HG03469 (cell line): ENCODE measurements around the gene TPPP.
"Not testable (repeated sequence)": the region's sequence is repeated elsewhere in the genome, so short reads cannot be mapped to it uniquely, and the experiment has no call there.

Experiments
- ATAC-seq: cut with Tn5 transposase; IDR thresholded peaks from one replicate; pipeline ENCODE4 v1.9.1; 2021; ENCODE audit warnings: mild to moderate bottlenecking, moderate library complexity, moderate number of reproducible peaks; ENCODE audit not compliant: unreplicated experiment

The TPPP gene

GRCh38 chr5:695475-695874 is 2.3 kb upstream of the TPPP start:
- not testable (repeated sequence) for ATAC-seq

DNA sequence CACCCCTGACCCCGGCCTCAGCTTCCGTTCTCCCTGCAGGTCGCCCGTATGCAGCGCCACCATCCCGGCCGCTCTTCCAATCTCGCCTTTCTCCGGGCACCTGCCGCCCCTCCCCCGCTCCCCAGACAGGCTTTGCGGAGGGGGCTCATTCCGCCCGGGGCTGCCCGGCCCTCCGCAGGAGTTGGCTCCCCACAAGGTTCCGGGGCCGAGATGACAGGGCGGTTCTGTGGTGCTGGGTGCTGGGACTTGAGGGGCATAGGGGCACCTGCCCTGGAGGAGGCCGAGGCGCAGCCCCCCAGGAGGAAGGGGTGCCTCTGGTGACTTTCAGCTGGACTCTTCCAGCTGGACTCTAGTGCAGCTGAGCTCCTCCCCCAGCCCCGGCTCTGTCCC is 885 bp upstream of the TPPP start:
- not testable (repeated sequence) for ATAC-seq

- ATAC-seq: not testable (repeated sequence)
These were observed 567 bp downstream of the TPPP start for GRCh38 chr5:692529-693041.

DNA sequence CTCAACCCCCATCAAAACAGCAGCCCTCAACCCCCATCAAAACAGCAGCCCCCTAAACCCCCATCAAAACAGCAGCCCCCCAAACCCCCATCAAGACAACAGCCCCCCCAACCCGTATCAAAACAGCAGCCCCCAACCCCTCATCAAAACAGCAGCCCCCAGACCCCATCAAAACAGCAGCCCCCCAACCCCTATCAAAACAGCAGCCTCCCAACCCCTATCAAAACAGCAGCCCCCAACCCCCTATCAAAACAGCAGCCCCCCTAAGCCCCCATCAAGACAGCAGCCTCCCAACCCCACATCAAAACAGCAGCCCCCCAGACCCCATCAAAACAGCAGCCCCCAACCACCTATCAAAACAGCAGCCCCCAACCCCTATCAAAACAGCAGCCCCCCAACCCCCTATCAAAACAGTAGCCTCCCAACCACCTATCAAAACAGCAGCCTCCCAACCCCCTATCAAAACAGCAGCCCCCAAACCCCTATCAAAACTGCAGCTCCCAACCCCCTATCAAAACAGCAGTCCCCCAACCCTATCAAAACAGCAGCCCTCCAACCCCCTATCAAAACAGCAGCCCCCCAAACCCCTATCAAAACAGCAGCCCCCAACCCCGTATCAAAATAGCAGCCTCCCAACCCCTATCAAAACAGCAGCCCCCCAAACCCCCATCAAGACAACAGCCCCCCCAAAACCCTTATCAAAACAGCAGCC is 1.2 kb downstream of the TPPP start:
- ATAC-seq: no peak

GRCh38 chr5:691049-691448 is 2.1 kb downstream of the TPPP start:
- ATAC-seq: not testable (repeated sequence)

DNA sequence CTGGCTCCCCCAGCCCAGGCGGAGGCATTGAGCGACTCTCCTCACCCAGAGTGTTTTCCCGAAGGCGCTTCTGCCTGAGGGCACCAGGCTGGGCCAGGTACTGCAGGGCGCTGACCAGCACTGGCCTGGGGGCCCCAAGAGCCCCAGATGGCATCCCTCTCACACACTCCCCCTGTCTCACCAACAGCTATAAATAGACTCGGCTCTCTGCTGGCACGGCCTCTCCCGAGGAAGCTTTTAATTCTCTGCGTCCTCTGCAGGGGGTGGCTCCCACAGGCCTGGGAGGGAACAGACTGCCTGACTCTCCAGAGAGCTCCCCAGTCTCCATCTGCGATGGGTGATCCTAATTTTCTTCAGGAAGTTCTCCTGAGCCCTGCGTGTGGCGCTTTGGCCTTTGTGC is 2.9 kb downstream of the TPPP start:
- ATAC-seq: not testable (repeated sequence)

- not testable (repeated sequence) for ATAC-seq
These were observed 4.7 kb downstream of the TPPP start for GRCh38 chr5:688348-689010.

DNA sequence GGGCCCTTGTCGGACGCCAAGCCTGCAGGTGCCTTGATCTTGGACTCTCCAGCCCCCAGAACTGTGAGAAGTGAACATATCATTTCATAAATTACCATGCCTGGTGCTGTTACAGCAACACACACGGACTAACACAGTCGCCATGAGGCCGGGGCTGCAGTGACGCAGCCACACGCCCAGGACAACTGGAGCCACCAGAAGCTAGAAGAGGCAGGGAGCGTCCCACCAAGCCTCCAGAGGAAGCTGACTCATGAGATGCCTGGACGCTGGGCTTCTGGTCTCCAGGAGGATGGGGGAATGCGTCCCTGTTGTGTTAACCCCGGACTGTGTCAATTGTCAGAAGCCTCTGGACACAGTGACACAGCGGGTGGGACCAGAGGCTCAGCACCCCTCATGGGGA is 6.2 kb downstream of the TPPP start:
- not testable (repeated sequence) for ATAC-seq

DNA sequence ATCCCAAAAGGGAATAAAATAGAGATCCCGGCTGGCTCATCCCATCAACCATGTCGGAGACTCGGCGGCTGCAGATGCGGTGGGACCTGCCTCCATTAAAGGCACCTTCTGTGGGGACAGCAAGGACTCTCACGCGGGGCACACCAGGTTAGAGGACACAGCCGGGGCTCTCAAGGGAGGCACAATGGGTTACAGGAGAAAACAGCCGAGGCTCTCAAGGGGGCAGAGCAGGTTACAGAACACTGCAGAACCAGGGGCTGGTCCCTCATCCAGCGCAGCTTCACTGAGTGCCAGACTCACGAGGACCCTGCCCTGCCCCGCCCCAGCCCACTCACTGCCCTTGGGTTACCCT is 7.0 kb downstream of the TPPP start:
- ATAC-seq: not testable (repeated sequence)

DNA sequence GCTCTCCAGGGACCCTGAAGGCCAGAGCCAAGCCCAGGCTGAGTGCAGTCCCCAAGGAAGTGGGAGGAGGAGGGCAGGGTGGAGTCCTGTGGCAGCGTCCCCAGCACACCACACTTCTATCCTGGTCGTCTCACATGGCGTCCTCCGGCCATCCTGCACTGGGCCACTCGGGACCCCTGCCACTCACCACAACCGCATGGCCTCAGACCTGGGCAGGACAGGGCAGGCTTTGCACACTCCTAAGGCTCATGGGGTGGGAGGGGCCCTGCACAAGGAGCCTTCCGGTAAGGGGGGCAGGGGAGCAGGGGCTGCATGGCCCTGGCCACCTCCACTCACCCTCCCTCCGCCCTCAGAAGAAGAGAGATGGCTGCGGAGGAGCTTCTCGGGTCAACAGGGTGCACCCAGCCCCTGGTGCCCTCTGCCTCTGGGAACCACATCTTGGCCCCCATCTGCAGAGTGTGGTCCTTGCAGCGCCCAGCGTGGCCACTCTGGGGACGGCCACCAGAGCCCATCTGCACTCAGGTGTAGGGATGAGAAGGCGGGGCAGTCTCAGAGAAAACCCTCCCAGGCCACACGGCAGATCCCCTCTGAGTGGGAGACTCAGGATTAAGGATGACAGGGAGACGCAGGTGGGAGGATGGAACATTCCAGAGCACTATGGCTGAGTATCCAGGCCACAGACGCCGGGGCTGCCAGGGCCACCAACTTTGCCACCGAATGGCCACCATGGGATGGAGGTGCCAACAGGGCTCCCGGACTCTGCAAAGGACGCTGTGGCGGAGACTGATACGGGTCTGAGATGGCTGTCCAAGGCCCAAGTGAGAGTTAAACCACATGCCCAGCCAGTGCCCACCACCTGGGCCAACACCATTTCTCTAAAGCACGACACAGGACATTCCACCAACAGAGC is 7.6 kb downstream of the TPPP start:
- ATAC-seq: no peak

DNA sequence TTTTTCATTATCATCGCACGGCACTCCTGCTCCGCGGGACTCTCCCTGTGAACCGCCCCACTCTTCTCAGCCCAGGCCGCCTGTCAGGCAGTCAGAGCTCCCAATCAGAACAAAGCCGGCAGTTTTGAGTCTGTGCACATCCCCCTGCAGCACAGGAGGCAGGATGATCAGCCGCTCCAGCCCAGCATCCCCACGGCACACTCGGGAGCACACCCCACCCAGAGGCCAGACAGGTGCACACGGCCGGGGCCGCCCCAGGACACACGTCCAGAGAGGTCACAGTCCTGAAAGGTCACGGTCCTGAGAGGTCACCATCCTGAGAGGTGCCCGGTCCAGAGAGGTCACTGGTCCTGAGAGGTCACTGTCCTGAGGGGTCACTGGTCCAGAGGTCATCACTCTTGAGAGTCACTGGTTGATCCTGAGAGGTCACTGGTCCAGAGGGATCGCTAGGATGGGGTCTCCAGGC is 8.4 kb downstream of the TPPP start:
- ATAC-seq: no peak

GRCh38 chr5:683551-684481 is 9.3 kb downstream of the TPPP start:
- no peak for ATAC-seq

- not testable (repeated sequence) for ATAC-seq
These were observed 10.3 kb downstream of the TPPP start for GRCh38 chr5:682651-683358.

DNA sequence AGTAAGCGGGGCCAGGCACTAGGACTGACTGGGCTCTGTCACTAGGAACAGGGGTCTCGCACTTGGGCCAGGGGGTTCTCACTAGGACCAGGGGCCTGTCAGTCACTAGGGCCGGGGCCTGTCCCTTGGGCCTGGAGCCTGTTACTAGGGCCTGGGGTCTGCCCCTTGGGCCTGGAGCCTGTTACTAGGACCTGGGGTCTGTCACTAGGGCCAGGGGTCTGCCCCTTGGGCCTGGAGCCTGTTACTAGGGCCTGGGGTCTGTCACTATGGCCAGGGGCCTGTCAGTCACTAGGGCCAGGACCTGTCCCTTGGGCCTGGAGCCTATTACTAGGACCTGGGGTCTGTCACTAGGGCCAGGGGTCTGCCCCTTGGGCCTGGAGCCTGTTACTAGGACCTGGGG is 10.9 kb downstream of the TPPP start:
- not testable (repeated sequence) for ATAC-seq

- not testable (repeated sequence) for ATAC-seq
These were observed 11.6 kb downstream of the TPPP start for GRCh38 chr5:681317-682191.

GRCh38 chr5:680836-681235 is 12.3 kb downstream of the TPPP start:
- not testable (repeated sequence) for ATAC-seq

GRCh38 chr5:680118-680795 is 12.9 kb downstream of the TPPP start:
- ATAC-seq: not testable (repeated sequence)
